Keratinocyte (primary cell): ENCODE results near the gene AGRN.

ENCODE experiments used
- EZH2 ChIP-seq: IDR thresholded peaks from one replicate; pipeline ENCODE4 v1.6.1; 2012; ENCODE audit warnings: inconsistent platforms, mild to moderate bottlenecking, low read length, moderate library complexity
- TF ChIP-seq, protein P1 (sequence below), 3 experiments: IDR thresholded peaks in 1 of 3; conservative IDR thresholded peaks in 1 of 3; optimal IDR thresholded peaks in 1 of 3; 2 replicates in 2 of 3; 3 replicates in 1 of 3; pipeline versions ENCODE3 to v1.5.1; 2011; ENCODE audit warnings: low read length in 3 of 3, mild to moderate bottlenecking in 3 of 3, moderate library complexity in 2 of 3, control low read depth in 1 of 3, inconsistent platforms in 1 of 3; ENCODE audit not compliant: insufficient read depth in 2 of 3; ENCODE audit errors: extremely low read depth in 1 of 3

DNA sequence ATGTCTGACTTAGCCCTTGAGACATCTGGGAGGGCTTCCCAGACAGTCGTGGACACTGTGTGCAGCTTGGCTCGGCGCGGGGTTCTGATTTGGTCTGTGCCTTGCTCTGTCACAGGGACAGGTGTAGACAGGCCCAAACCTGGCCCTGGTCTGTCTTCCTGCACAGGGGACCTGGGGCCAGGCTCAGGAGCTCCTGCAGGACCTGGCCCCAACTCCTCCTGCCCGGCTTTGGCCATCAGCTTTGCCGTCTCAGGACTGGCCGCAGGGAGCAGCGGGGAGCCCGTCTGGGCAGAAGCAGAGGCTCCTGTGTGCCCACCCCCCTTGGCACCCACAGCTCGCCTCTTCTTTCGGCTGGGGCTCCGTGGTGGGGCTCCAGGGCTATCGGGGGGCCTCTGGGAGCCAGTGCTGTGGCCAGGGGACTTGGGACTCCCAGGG, 39.8 kb upstream of the AGRN start:
- TF ChIP-seq, protein P1, sequence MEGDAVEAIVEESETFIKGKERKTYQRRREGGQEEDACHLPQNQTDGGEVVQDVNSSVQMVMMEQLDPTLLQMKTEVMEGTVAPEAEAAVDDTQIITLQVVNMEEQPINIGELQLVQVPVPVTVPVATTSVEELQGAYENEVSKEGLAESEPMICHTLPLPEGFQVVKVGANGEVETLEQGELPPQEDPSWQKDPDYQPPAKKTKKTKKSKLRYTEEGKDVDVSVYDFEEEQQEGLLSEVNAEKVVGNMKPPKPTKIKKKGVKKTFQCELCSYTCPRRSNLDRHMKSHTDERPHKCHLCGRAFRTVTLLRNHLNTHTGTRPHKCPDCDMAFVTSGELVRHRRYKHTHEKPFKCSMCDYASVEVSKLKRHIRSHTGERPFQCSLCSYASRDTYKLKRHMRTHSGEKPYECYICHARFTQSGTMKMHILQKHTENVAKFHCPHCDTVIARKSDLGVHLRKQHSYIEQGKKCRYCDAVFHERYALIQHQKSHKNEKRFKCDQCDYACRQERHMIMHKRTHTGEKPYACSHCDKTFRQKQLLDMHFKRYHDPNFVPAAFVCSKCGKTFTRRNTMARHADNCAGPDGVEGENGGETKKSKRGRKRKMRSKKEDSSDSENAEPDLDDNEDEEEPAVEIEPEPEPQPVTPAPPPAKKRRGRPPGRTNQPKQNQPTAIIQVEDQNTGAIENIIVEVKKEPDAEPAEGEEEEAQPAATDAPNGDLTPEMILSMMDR (optimal IDR thresholded peaks at IDR 0.05 in 1 of 3, IDR thresholded peaks at IDR 0.05 in 1 of 3, conservative IDR thresholded peaks at IDR 0.05 in 1 of 3; ENCODE audit: extremely low read depth in 1 of 3, insufficient read depth in 2 of 3, low read length in 3 of 3), result no peak
- no peak for TF ChIP-seq EZH2
